ENCODE results near the gene XYLB.

DNA sequence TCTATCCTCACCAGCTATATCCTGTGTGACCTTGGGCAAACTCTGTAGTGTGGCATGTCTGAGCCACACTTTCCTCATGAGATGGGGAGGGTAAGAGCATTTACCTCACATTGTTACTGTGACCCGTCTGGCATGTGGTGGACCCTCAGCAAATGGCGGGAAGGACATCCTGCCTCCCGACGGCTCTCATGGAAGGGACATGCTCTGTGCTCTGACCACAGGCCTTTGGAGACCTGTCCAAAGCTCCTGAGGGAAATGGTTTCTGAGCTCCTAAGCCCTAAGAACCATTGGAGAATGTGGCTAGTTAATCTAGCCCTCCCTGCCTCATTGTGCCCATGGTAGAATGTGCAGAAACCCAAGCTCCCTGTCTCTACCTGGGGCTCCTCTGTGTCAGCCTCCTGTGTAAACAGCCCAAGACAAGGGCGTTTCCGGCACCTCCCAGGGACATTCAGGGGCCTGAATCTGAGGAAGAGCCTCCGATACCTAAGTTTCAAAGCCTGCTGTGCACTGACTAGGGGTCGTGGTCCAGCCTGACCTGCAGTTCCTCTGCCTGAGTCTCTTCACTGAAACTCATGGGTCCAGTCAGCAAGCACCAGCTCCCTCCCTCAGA lies 29.0 kb downstream of the XYLB start:
- TF ChIP-seq ZBTB7A (IDR thresholded peaks at IDR 0.05; ENCODE audit: low read depth) = no peak
- TF ChIP-seq EP300 (IDR thresholded peaks at IDR 0.05; ENCODE audit: borderline replicate concordance) = no peak
- TF ChIP-seq FOXM1 (IDR thresholded peaks at IDR 0.05; ENCODE audit: borderline replicate concordance, low read depth) = no peak
- TF ChIP-seq TAF1 (IDR thresholded peaks at IDR 0.05; ENCODE audit: low read depth) = no peak
- TF ChIP-seq CEBPB (IDR thresholded peaks at IDR 0.05) = no peak
- TF ChIP-seq, protein P1, sequence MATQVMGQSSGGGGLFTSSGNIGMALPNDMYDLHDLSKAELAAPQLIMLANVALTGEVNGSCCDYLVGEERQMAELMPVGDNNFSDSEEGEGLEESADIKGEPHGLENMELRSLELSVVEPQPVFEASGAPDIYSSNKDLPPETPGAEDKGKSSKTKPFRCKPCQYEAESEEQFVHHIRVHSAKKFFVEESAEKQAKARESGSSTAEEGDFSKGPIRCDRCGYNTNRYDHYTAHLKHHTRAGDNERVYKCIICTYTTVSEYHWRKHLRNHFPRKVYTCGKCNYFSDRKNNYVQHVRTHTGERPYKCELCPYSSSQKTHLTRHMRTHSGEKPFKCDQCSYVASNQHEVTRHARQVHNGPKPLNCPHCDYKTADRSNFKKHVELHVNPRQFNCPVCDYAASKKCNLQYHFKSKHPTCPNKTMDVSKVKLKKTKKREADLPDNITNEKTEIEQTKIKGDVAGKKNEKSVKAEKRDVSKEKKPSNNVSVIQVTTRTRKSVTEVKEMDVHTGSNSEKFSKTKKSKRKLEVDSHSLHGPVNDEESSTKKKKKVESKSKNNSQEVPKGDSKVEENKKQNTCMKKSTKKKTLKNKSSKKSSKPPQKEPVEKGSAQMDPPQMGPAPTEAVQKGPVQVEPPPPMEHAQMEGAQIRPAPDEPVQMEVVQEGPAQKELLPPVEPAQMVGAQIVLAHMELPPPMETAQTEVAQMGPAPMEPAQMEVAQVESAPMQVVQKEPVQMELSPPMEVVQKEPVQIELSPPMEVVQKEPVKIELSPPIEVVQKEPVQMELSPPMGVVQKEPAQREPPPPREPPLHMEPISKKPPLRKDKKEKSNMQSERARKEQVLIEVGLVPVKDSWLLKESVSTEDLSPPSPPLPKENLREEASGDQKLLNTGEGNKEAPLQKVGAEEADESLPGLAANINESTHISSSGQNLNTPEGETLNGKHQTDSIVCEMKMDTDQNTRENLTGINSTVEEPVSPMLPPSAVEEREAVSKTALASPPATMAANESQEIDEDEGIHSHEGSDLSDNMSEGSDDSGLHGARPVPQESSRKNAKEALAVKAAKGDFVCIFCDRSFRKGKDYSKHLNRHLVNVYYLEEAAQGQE (IDR thresholded peaks at IDR 0.05; ENCODE audit: low read depth) = no peak
- TF ChIP-seq RAD21 (IDR thresholded peaks at IDR 0.05; ENCODE audit: low read depth) = no peak
- TF ChIP-seq, protein P2, sequence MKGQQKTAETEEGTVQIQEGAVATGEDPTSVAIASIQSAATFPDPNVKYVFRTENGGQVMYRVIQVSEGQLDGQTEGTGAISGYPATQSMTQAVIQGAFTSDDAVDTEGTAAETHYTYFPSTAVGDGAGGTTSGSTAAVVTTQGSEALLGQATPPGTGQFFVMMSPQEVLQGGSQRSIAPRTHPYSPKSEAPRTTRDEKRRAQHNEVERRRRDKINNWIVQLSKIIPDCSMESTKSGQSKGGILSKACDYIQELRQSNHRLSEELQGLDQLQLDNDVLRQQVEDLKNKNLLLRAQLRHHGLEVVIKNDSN (IDR thresholded peaks at IDR 0.05) = no peak
- TF ChIP-seq CREB1 (IDR thresholded peaks at IDR 0.05; ENCODE audit: low read depth) = no peak
- no peak for TF ChIP-seq TCF12 (IDR thresholded peaks at IDR 0.05; ENCODE audit: low read depth)
- TF ChIP-seq YY1 (IDR thresholded peaks at IDR 0.05; ENCODE audit: low read depth) = no peak
- no peak for TF ChIP-seq MAX (IDR thresholded peaks at IDR 0.05)

Data from Ishikawa (cell line).